ENCODE measurements around the gene CHCHD10. TPM values are rescaled to one million over a fixed set of nuclear protein-coding genes. Genes with fewer than 3 reads are reported as not detected.
A peak's percentile ranks its signal among the peaks of the same experiment; 100 is the strongest.

The CHCHD10 gene
- total and polyA plus RNA-seq, 2 donors (not counting 1 experiment from before 2014, with no cell fraction given): 54.0 to 124 TPM

- peaks cover 0 to 2% of the 10 kb centered on the region in 2 experiments for H3K36me3 ChIP-seq (replicated peaks in 1 of 2; ENCODE audit: control extremely low read depth in 1 of 2, control insufficient read depth in 1 of 2, extremely low read depth in 1 of 2, insufficient read depth in 2 of 2, low read length in 1 of 2)
- intact Hi-C loops (cut with micrococcal nuclease): loop anchor here (1.0 kb wide), 5 partner anchors 11 to 87 kb away; partner anchors contain the start of genes CHCHD10 and DERL3
- H3K4me2 ChIP-seq (replicated peaks; ENCODE audit: low read depth, low read length, poor library complexity, severe bottlenecking): peak overlapping the region; percentile 97
- peak overlapping the region; percentile 88 for H2AFZ ChIP-seq (ENCODE audit: insufficient read depth, low read depth, low read length, poor library complexity, severe bottlenecking)
- no peaks in the 10 kb centered on the region for H4K20me1 ChIP-seq (ENCODE audit: control insufficient read depth, insufficient read depth, low read length, poor library complexity, severe bottlenecking)
- peaks cover 29 to 61% of the 10 kb centered on the region in 2 donors for H3K4me1 ChIP-seq (ENCODE audit: control insufficient read depth in 2 of 2, insufficient read depth in 2 of 2, low read length in 2 of 2)
- H3K27me3 ChIP-seq (replicated peaks in 1 of 4; ENCODE audit: control extremely low read depth in 1 of 4, control insufficient read depth in 3 of 4, insufficient read depth in 4 of 4, low read length in 3 of 4): no peaks in the 10 kb centered on the region
- peaks cover 60% of the 10 kb centered on the region for H3K4me1 Mint-ChIP-seq
- ATAC-seq (ENCODE audit: low read depth): peak; percentile 73
- H3K27me3 Mint-ChIP-seq: no peaks in the 10 kb centered on the region
- peak overlapping the region; percentile 93 for H3K4me3 Mint-ChIP-seq
- H3K27ac Mint-ChIP-seq: peak overlapping the region; percentile 99
- H3K9ac ChIP-seq (ENCODE audit: low read length): peak overlapping the region; percentile 89
- H3K79me2 ChIP-seq (ENCODE audit: control insufficient read depth, insufficient read depth, low read length): peaks cover 39% of the 10 kb centered on the region
- 0% methylated on average over 5 of the region's 9 CpGs for WGBS (ENCODE audit: insufficient coverage)
- DNase-seq: peak; percentile 94
- H3K9me3 ChIP-seq (ENCODE audit: control extremely low read depth in 1 of 3, control insufficient read depth in 2 of 3, insufficient read depth in 1 of 3, low read length in 2 of 3): peaks cover 0 to 4% (median 0%) of the 10 kb centered on the region in 3 donors
- H3K4me3 ChIP-seq (ENCODE audit: control extremely low read depth in 1 of 5, extremely low read depth in 1 of 5, insufficient read depth in 1 of 5, low read depth in 2 of 5, low read length in 4 of 5): peak overlapping the region in 4 of 5 experiments; percentile 81 to 88 (median 84)
- H3K27ac ChIP-seq (ENCODE audit: low read length in 2 of 2): peak overlapping the region; percentile 85 to 98
- ChIA-PET POLR2A (interaction anchor here (0.7 to 8.1 kb wide), 14 partner anchors 15 to 143 kb away, joined by 3 to 174 read pairs (median 10); partner anchors contain the start of genes C22orf15, CHCHD10, DERL3 and MMP11), CTCF (interaction anchor here (0.7 to 13.0 kb wide), 12 partner anchors 8 to 1646 kb away, joined by 3 to 188 read pairs (median 5); partner anchors contain the start of genes C22orf15, CHCHD10, MIF and MMP11)
- TF ChIP-seq CTCF (IDR thresholded peaks at IDR 0.05) (peak; percentile 14), EZH2 (IDR thresholded peaks at IDR 0.05; ENCODE audit: borderline replicate concordance, insufficient read depth, low read depth, low read length, poor library complexity, severe bottlenecking) (no peak)
- H3K9me3 Mint-ChIP-seq (ENCODE audit: insufficient read depth): no peaks in the 10 kb centered on the region
These were observed 15.6 kb downstream of the CHCHD10 start for GRCh38 chr22:23752090-23752691.
